Peyer's patch (tissue), 4 donors: ENCODE results near the gene BRCA2.

Experiments
- POLR2A ChIP-seq, 2 donors: fragments of 450-650 bp; IDR thresholded peaks; one replicate each; pipeline ENCODE4 v1.5.1; 2017; ENCODE audit warnings: antibody characterized with exemption in 2 of 2, mild to moderate bottlenecking in 2 of 2, moderate library complexity in 2 of 2
- TF ChIP-seq, protein P1 (sequence below), 6 experiments: fragments of 450-650 bp in 4 of 6; fragments of 200-600 bp in 2 of 6; sonication (generic) in 1 of 6; IDR thresholded peaks; one replicate each; pipeline ENCODE4 v1.5.1; 2017 to 2019; ENCODE audit warnings: antibody characterized with exemption in 6 of 6, mild to moderate bottlenecking in 3 of 6, moderate library complexity in 1 of 6

DNA sequence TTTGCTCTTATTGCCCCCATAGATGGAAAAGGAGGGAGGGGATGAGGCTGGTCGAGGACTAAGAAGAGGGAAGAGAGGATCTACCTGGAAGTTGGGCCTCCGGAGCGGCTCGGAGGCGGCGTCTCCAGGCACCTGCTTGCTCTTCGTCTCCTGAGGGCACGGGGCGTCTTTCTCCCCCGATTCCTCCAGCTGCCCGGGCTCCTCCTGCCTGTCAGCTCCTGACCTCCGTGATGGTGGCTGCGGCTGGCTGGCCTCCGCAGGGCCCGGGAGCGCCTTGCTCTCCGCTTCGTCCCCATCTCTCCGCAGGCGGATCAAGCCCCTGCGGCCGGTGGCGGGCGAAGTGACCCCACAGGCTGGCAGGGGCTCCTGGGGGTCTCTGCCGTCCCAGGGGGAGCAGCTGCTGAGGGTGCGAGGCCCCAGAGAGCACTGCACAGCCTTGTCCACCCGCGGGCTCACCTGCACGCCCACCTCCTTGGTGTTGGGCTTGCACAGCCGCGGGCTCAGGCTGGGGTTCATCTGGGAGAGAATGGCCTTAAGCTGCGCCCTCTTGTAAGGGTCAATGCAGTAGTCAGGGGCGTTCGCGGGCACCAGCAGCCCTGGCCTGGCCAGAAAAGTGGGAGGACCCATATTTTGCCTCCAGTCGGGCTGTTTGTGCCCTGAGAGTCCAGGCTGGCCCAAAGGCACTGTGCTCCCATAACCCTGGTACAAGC lies 4.0 kb upstream of the BRCA2 start:
- no peak for TF ChIP-seq POLR2A (IDR thresholded peaks at IDR 0.05)
- TF ChIP-seq, protein P1, sequence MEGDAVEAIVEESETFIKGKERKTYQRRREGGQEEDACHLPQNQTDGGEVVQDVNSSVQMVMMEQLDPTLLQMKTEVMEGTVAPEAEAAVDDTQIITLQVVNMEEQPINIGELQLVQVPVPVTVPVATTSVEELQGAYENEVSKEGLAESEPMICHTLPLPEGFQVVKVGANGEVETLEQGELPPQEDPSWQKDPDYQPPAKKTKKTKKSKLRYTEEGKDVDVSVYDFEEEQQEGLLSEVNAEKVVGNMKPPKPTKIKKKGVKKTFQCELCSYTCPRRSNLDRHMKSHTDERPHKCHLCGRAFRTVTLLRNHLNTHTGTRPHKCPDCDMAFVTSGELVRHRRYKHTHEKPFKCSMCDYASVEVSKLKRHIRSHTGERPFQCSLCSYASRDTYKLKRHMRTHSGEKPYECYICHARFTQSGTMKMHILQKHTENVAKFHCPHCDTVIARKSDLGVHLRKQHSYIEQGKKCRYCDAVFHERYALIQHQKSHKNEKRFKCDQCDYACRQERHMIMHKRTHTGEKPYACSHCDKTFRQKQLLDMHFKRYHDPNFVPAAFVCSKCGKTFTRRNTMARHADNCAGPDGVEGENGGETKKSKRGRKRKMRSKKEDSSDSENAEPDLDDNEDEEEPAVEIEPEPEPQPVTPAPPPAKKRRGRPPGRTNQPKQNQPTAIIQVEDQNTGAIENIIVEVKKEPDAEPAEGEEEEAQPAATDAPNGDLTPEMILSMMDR (IDR thresholded peaks at IDR 0.05) = no peak
